Measurements from ENCODE around the gene AKR1C1.

DNA sequence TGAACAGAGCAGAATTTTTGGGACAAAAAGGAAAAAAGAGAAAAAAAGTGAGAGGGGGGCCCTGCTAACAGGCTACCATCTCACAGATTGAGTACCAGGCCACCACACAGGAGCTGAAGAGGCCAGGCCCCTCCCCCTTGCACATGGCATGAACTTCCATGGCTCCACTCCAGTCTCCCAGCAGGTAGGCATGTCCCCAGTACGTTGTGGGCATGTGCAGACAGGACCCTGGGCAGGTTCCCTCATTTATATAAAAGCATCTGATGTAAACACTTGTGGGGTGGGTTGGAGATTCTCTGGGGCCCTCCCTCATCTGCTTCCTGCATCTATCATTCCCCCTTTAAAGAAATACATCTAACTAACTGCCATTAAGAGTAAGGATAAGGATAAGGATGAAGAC lies 45.0 kb upstream of the AKR1C1 start:
- no peak for TF ChIP-seq POLR2AphosphoS5 (IDR thresholded peaks at IDR 0.05; ENCODE audit: low read depth, low read length)
- TF ChIP-seq TAF1 (IDR thresholded peaks at IDR 0.05; ENCODE audit: borderline replicate concordance, low read depth, low read length) = no peak

Data from GM12892 (cell line).